NCI-H128 (cell line): ENCODE measurements around the gene IL1RAPL1.

ENCODE experiments used
- DNase-seq: peaks from one replicate; lab custom pipeline; 2025; ENCODE audit not compliant: unreplicated experiment; lab: John Stamatoyannopoulos, UW

IL1RAPL1 gene

DNA sequence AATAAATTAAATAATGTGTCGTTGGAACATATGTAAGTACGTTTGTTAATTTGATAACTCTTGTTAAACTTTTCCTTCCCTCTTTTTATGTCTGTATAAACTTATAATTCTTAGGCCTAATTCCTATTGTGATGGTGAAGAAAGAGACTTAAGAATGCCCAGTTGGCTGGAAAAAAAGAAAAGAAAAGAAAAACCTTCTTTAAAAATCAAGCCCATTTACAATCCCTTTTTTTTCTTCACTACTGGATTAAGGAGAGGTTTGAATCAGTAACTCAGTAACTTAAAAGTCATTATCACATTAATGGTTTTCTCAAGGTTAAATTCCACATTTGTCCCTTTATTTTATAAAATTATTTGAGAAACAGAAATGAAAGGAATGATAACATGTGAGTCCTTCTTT lies 1374.8 kb downstream of the IL1RAPL1 start:
- no peak for DNase-seq

DNA sequence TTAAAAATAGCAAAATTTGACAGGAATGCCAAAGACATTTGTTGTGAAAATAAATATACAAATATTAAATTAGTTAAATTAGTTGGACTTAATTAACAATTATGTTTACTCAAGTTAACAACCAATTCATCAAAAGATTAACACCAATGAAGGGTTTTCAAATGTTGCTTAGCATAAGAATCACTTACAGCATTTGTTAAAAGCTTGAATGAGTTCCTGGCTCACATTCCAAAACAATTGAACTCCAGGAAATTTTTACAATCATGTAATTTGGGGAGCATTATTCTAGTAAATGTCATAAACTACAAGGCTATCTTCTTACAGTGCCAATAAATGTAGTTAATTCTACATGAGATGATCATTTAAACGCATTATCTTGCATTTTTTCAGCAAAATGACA lies 1378.4 kb downstream of the IL1RAPL1 start:
- DNase-seq, result no peak

DNA sequence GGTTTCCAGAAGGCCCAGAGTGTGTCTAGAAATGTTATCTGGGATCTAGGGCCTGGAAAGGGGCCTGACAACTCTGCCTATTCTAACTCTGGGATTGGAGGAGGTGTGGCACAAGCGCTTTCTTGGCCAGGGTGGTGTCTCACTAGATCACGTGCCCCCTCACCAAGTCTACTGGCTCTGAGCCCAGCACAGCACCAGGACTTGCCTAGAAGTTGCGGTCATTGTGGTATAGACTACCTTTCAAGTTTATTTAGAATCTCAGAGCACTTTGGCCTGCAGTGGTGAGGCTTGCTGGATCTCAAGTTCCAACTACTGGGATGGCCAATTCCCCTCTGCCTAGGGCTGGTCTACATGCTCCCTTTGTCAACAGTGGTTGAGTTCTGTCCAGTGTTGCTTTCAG lies 1404.8 kb downstream of the IL1RAPL1 start:
- no peak for DNase-seq

DNA sequence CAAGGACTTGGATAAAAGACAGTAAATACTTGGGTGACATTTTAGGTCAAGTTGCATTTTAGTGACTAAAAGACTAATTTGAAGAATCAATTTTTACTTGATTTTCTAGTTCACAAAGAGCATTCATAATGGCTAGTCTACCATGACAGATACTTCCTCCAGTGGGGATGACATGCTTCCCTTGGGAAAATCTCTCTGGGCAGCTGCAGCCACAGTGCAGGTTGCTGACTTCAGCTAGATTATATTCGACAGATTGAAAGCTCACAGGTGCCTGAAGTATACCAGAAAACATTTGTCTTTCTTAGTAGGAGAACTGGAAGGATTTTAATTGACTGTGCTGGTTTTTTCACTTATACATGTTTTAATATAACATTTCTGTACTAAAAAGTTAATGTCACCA lies 1418.6 kb downstream of the IL1RAPL1 start:
- no peak for DNase-seq
